HepG2 (cell line): Measurements from ENCODE around the gene TEX22. TPM values are rescaled to one million over a fixed set of nuclear protein-coding genes. Genes with fewer than 3 reads are reported as not detected.

Source experiments
- ATAC-seq: fragments of 200-7000 bp; cut with Tn5 transposase; 3 replicates; pipeline ENCODE4 v1.9.1; 2020; ENCODE audit warnings: mild to moderate bottlenecking, moderate library complexity
- BruUV-seq: library from RNA; stranded (reverse); fragments of 400-500 nt; replicated peaks from 2 replicates; lab custom pipeline; 2021; lab: Mats Ljungman, UMichigan
- CTCF ChIA-PET: fragments of 300-600 bp; formaldehyde crosslinking; extraction: SDS; loops from one replicate; lab custom pipeline; 2021; ENCODE audit warnings: low total read pairs, inconsistent platforms, low intra/inter-chr PET ratio; lab: Yijun Ruan, JAX
- POLR2A ChIA-PET: fragments of 350-600 bp; sonication (Branson Sonifier 250); formaldehyde crosslinking; loops from one replicate; lab custom pipeline; 2020; ENCODE audit warnings: antibody characterized with exemption, inconsistent platforms; lab: Yijun Ruan, JAX
- DNase-seq: peaks from one replicate; pipeline ENCODE4 v3.0.0-alpha.2; 2015; ENCODE audit warnings: low spot score
- FAIRE-seq: peaks from 3 replicates; lab custom pipeline; 2011; peaks lifted over from hg19 to GRCh38; lab: Jason Lieb, UNC
- H2AFZ ChIP-seq: one replicate; pipeline ENCODE4 v1.6.1; 2011; ENCODE audit warnings: low read length, inconsistent platforms
- H3K27ac ChIP-seq: fragments of 300-600 bp; 3 replicates; pipeline ENCODE4 v1.8.0; 2011; ENCODE audit warnings: mixed run types, mild to moderate bottlenecking, mixed read lengths, low read length, inconsistent platforms; ENCODE audit not compliant: insufficient read depth; ENCODE audit errors: extremely low read length
- H3K27me3 ChIP-seq, 2 experiments: fragments of 200-600 bp in 1 of 2; 2 replicates in 1 of 2; 3 replicates in 1 of 2; pipeline versions ENCODE4 v1.6.0 to v1.8.0; 2011; ENCODE audit warnings: low read length in 2 of 2, mild to moderate bottlenecking in 2 of 2, moderate library complexity in 2 of 2, inconsistent platforms in 1 of 2; ENCODE audit not compliant: insufficient read depth in 2 of 2, control insufficient read depth in 1 of 2
- H3K36me3 ChIP-seq, 2 experiments: fragments of 200-600 bp in 1 of 2; replicated peaks in 1 of 2; 2 replicates in 1 of 2; 3 replicates in 1 of 2; pipeline versions ENCODE4 v1.5.1 to v1.8.0; 2011; ENCODE audit warnings: low read length in 2 of 2, inconsistent platforms in 1 of 2; ENCODE audit not compliant: insufficient read depth in 2 of 2, control insufficient read depth in 1 of 2
- H3K4me1 ChIP-seq: 2 replicates; pipeline ENCODE4 v1.5.1; 2012; ENCODE audit warnings: low read length, inconsistent platforms; ENCODE audit not compliant: insufficient read depth
- H3K4me2 ChIP-seq: 2 replicates; pipeline ENCODE4 v1.6.0; 2011; ENCODE audit warnings: low read depth, low read length, inconsistent platforms
- H3K4me3 ChIP-seq, 3 experiments: fragments of 200-600 bp in 1 of 3; sonication (generic), shearing (Covaris generic) in 1 of 3; replicated peaks in 1 of 3; 2 replicates each; pipeline ENCODE4 v1.5.1; 2011 to 2016; ENCODE audit warnings: low read length in 3 of 3, inconsistent platforms in 2 of 3, low read depth in 2 of 3, mild to moderate bottlenecking in 2 of 3, control low read depth in 1 of 3, mixed read lengths in 1 of 3; ENCODE audit not compliant: insufficient read depth in 1 of 3
- H3K79me2 ChIP-seq: one replicate; pipeline ENCODE4 v1.6.1; 2011; ENCODE audit warnings: low read length, inconsistent platforms; ENCODE audit not compliant: insufficient read depth
- H3K9ac ChIP-seq: 2 replicates; pipeline ENCODE4 v1.6.0; 2011; ENCODE audit warnings: mild to moderate bottlenecking, low read depth, low read length, inconsistent platforms; ENCODE audit not compliant: insufficient read depth
- H3K9me3 ChIP-seq: 2 replicates; pipeline ENCODE4 v1.5.1; 2012; ENCODE audit warnings: mild to moderate bottlenecking, low read length
- H4K20me1 ChIP-seq: 2 replicates; pipeline ENCODE4 v1.6.0; 2011; ENCODE audit warnings: inconsistent platforms, mild to moderate bottlenecking, low read length, moderate library complexity; ENCODE audit not compliant: insufficient read depth
- FIP1L1 ChIP-seq: fragments of 200-400 bp; formaldehyde crosslinking; IDR thresholded peaks from 2 replicates; pipeline ENCODE4 v1.6.1; 2018; ENCODE audit warnings: low read depth, mild to moderate bottlenecking, low read length, moderate library complexity, borderline replicate concordance; ENCODE audit not compliant: insufficient read depth
- GATA4 ChIP-seq: sonication (generic); IDR thresholded peaks from 2 replicates; pipeline ENCODE4 v1.6.1; 2016; ENCODE audit warnings: antibody characterized with exemption, low read depth, borderline replicate concordance
- HNF4G ChIP-seq, 2 experiments: sonication (generic) in 1 of 2; formaldehyde crosslinking in 1 of 2; IDR thresholded peaks; 2 replicates each; pipeline versions ENCODE4 v1.4.0 to v1.6.1; 2011 to 2020; ENCODE audit warnings: borderline replicate concordance in 2 of 2, low read depth in 2 of 2, mild to moderate bottlenecking in 2 of 2, low read length in 1 of 2, missing genetic modification reagents in 1 of 2, moderate library complexity in 1 of 2
- KLF16 ChIP-seq, 2 experiments: sonication (generic) in 1 of 2; formaldehyde crosslinking in 1 of 2; IDR thresholded peaks; 2 replicates each; pipeline versions ENCODE4 v1.6.1 to v1.8.0; 2016 to 2023; ENCODE audit warnings: missing genetic modification reagents in 2 of 2, missing compliant biosample characterization in 1 of 2
- SMAD3 ChIP-seq: sonication (generic); formaldehyde crosslinking; IDR thresholded peaks from 2 replicates; pipeline ENCODE4 v1.4.0; 2020; ENCODE audit warnings: missing genetic modification reagents
- TP53 ChIP-seq: sonication (generic); formaldehyde crosslinking; conservative IDR thresholded peaks from 2 replicates; pipeline ENCODE4 v1.4.0; 2020; ENCODE audit warnings: missing genetic modification reagents
- TRIM24 ChIP-seq: sonication (generic); formaldehyde crosslinking; IDR thresholded peaks from 2 replicates; pipeline ENCODE4 v1.8.0; 2022; ENCODE audit warnings: mild to moderate bottlenecking, missing genetic modification reagents
- U2AF2 ChIP-seq: fragments of 200-400 bp; formaldehyde crosslinking; IDR thresholded peaks from 2 replicates; pipeline ENCODE4 v1.6.1; 2017; ENCODE audit warnings: low read depth, mild to moderate bottlenecking, low read length
- ZFP36L1 ChIP-seq: sonication (generic); formaldehyde crosslinking; IDR thresholded peaks from 2 replicates; pipeline ENCODE4 v1.8.0; 2022; ENCODE audit warnings: mild to moderate bottlenecking, missing genetic modification reagents, moderate library complexity
- ZNF337 ChIP-seq: sonication (generic); formaldehyde crosslinking; IDR thresholded peaks from 2 replicates; pipeline ENCODE4 v1.5.1; 2020; ENCODE audit warnings: missing genetic modification reagents, low read depth, mild to moderate bottlenecking, borderline replicate concordance
- ZNF362 ChIP-seq: sonication (generic); formaldehyde crosslinking; IDR thresholded peaks from 2 replicates; pipeline ENCODE4 v1.4.0; 2020; ENCODE audit warnings: missing genetic modification reagents, mild to moderate bottlenecking, borderline replicate concordance
- ZNF441 ChIP-seq: sonication (generic); formaldehyde crosslinking; IDR thresholded peaks from 2 replicates; pipeline ENCODE4 v1.7.0; 2021; ENCODE audit warnings: missing genetic modification reagents, borderline replicate concordance
- ZNF607 ChIP-seq: sonication (generic); formaldehyde crosslinking; IDR thresholded peaks from 2 replicates; pipeline ENCODE4 v1.5.1; 2020; ENCODE audit warnings: missing genetic modification reagents, mild to moderate bottlenecking, borderline replicate concordance
- WGBS: methylation state at CpG from one replicate; pipeline ENCODE4 v1.1.6; 2017; ENCODE audit warnings: low lambda C conversion rate; 5-methylcytosine and 5-hydroxymethylcytosine counted together
- in situ Hi-C: cut with HindIII; loops from 2 replicates; pipeline ENCODE4 v1.10.0; 2017; ENCODE audit warnings: low pct_unique_long_range_greater_than_20kb; ENCODE audit not compliant: extremely low pct_ligation_motif_present
- intact Hi-C: fragments of 100-400 bp; cut with micrococcal nuclease; formaldehyde crosslinking; loops from one replicate; pipeline ENCODE4 v1.10.0; 2022; ENCODE audit not compliant: unreplicated experiment
- polyA plus RNA-seq, 8 experiments: library from polyadenylated mRNA; depleted of rRNA in 3 of 8; stranded (reverse) in 7 of 8; unstranded in 1 of 8; fragments of >200 nt; fragmentation: Illumina TruSeq in 4 of 8; extraction: Trizol in 4 of 8; gene quantifications; 2 replicates each; pipeline versions ENCODE4 v1.2.1 to v1.2.3, GENCODE V29; 2011 to 2016; ENCODE audit warnings: low read depth in 4 of 8, missing spikeins in 1 of 8, mixed read lengths in 1 of 8; ENCODE audit not compliant: insufficient read depth in 1 of 8
- total RNA-seq, 5 experiments: library from RNA; depleted of rRNA; stranded (reverse); fragments of >200 nt; fragmentation: Illumina TruSeq; extraction: Trizol; gene quantifications; 2 replicates each; pipeline ENCODE4 v1.2.3, GENCODE V29; 2016; ENCODE audit warnings: low read depth in 1 of 5
- TF ChIP-seq, protein P1 (sequence below): sonication (generic); formaldehyde crosslinking; conservative IDR thresholded peaks from 2 replicates; pipeline ENCODE4 v1.8.0; 2022; ENCODE audit warnings: mild to moderate bottlenecking, moderate library complexity, missing genetic modification reagents
- TF ChIP-seq, protein P2 (sequence below): sonication (generic); formaldehyde crosslinking; IDR thresholded peaks from 2 replicates; pipeline ENCODE4 v1.4.0; 2020; ENCODE audit warnings: low read depth, mild to moderate bottlenecking, missing genetic modification reagents

The TEX22 gene
- total and polyA plus RNA-seq, 2 of the 13 experiments (the other 11 are each of a cell fraction or from before 2014, with no cell fraction given), result 0.07 to 0.27 TPM

DNA sequence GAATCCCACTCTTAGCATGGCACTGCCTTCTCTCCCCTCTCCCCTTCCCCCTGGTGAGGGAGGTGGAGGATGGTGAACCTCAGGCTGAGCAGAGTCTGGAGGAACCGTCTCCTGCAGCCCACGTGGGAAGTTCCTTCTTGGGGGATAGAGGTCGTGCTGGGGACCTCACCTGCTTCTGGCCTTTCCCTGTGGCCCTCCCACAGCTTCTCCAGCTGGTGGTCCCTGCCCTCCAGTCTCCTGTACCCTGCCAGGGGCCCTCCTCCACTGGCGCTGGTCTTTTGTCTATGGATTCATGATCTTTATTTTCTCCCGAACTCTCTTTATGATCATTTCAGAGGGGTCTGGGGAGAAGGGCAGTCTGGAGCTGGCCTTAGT is 12.3 kb downstream of the TEX22 start (continued):
- TF ChIP-seq SMAD3 (CRISPR knock-in tag), result no peak

GRCh38 chr14:105411017-105411941 is 12.9 kb downstream of the TEX22 start:
- 12% methylated on average over 39 of the region's 86 CpGs for WGBS
- ATAC-seq, result peak; percentile 73
- TF ChIP-seq GATA4 (no peak), ZNF362 (CRISPR knock-in tag) (no peak), ZNF441 (CRISPR knock-in tag) (no peak), TP53 (no peak), TRIM24 (CRISPR knock-in tag) (no peak), FIP1L1 (no peak), HNF4G (IDR thresholded peaks at IDR 0.05; ENCODE audit: borderline replicate concordance, low read depth, low read length) (no peak), HNF4G (CRISPR knock-in tag; IDR thresholded peaks at IDR 0.05; ENCODE audit: borderline replicate concordance, low read depth) (no peak), ZNF337 (no peak), KLF16 (CRISPR knock-in tag; IDR thresholded peaks at IDR 0.05) (no peak), U2AF2 (no peak), ZFP36L1 (CRISPR knock-in tag) (no peak), ZNF607 (CRISPR knock-in tag) (0 out of 2 replicates have a peak, but pooled peaks have one; percentile 32)
- TF ChIP-seq, protein P1, sequence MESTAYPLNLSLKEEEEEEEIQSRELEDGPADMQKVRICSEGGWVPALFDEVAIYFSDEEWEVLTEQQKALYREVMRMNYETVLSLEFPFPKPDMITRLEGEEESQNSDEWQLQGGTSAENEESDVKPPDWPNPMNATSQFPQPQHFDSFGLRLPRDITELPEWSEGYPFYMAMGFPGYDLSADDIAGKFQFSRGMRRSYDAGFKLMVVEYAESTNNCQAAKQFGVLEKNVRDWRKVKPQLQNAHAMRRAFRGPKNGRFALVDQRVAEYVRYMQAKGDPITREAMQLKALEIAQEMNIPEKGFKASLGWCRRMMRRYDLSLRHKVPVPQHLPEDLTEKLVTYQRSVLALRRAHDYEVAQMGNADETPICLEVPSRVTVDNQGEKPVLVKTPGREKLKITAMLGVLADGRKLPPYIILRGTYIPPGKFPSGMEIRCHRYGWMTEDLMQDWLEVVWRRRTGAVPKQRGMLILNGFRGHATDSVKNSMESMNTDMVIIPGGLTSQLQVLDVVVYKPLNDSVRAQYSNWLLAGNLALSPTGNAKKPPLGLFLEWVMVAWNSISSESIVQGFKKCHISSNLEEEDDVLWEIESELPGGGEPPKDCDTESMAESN, result 0 out of 2 replicates have a peak, but pooled peaks have one; percentile 27
- TF ChIP-seq, protein P2, sequence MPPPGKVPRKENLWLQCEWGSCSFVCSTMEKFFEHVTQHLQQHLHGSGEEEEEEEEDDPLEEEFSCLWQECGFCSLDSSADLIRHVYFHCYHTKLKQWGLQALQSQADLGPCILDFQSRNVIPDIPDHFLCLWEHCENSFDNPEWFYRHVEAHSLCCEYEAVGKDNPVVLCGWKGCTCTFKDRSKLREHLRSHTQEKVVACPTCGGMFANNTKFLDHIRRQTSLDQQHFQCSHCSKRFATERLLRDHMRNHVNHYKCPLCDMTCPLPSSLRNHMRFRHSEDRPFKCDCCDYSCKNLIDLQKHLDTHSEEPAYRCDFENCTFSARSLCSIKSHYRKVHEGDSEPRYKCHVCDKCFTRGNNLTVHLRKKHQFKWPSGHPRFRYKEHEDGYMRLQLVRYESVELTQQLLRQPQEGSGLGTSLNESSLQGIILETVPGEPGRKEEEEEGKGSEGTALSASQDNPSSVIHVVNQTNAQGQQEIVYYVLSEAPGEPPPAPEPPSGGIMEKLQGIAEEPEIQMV (CRISPR knock-in tag), result peak; percentile 57; the same call in 1 of the 2 replicates

More at GRCh38 chr14:105411017-105411941, 12.9 kb downstream of the TEX22 start:
- Histone ChIP-seq H3K27ac (no peak overlapping the region), H3K36me3 (no peaks in the 10 kb centered on the region), H3K4me3 (peak overlapping the region; percentile 10 to 67 (median 38); a peak in 4 of 6 replicates), H2AFZ (no peak overlapping the region), H3K9me3 (no peaks in the 10 kb centered on the region), H3K9ac (peak overlapping the region; percentile 10; the same call in 1 of the 2 replicates), H3K27me3 (peaks cover 2 to 51% of the 10 kb centered on the region in 2 experiments; a peak in 4 of 5 replicates), H3K4me2 (peak overlapping the region; percentile 80), H4K20me1 (no peaks in the 10 kb centered on the region; the same call in 1 of the 2 replicates), H3K4me1 (peaks cover 39% of the 10 kb centered on the region), H3K79me2 (no peaks in the 10 kb centered on the region)
- ChIA-PET CTCF (no interaction called here), POLR2A (interaction anchor here (1.0 to 2.2 kb wide), 2 partner anchors 12 to 14 kb away, joined by 3 to 10 read pairs; no protein-coding TSS in a partner anchor)
- in situ Hi-C loops, result no loop called here
- DNase-seq (no peak), FAIRE-seq (no peak)
- no TSS peak for BruUV-seq
- intact Hi-C loops, result loop anchor here (5.0 kb wide), 1 partner anchor 76 kb away; the partner anchor contains the start of gene CRIP1
